GM21619 (cell line): ENCODE measurements around the gene DDX1.

ENCODE experiments used
- ATAC-seq: cut with Tn5 transposase; IDR thresholded peaks from one replicate; pipeline ENCODE4 v1.9.1; 2021; ENCODE audit not compliant: unreplicated experiment

DDX1 gene

GRCh38 chr2:15561574-15562344 is 29.9 kb upstream of the DDX1 start:
- peak; percentile 17 for ATAC-seq

GRCh38 chr2:15562354-15563031 is 29.2 kb upstream of the DDX1 start:
- ATAC-seq = no peak

GRCh38 chr2:15563227-15564100 is 28.2 kb upstream of the DDX1 start:
- ATAC-seq = no peak

GRCh38 chr2:15565392-15565791 is 26.3 kb upstream of the DDX1 start:
- ATAC-seq = no peak

- no peak for ATAC-seq
Observed at GRCh38 chr2:15565994-15566671, 25.5 kb upstream of the DDX1 start.

GRCh38 chr2:15566912-15567311 is 24.8 kb upstream of the DDX1 start:
- ATAC-seq = no peak

- no peak for ATAC-seq
Observed at GRCh38 chr2:15568874-15569273, 22.8 kb upstream of the DDX1 start.

GRCh38 chr2:15570104-15570503 is 21.6 kb upstream of the DDX1 start:
- no peak for ATAC-seq

- no peak for ATAC-seq
Observed at GRCh38 chr2:15571729-15572128, 19.9 kb upstream of the DDX1 start.

- peak; percentile 92 for ATAC-seq
Observed at GRCh38 chr2:15577071-15577735, 14.5 kb upstream of the DDX1 start.

- no peak for ATAC-seq
Observed at GRCh38 chr2:15579641-15580040, 12.0 kb upstream of the DDX1 start.

GRCh38 chr2:15580451-15580850 is 11.2 kb upstream of the DDX1 start:
- ATAC-seq = no peak

- ATAC-seq = no peak
Observed at GRCh38 chr2:15582710-15583357, 8.8 kb upstream of the DDX1 start.

- ATAC-seq = no peak
Observed at GRCh38 chr2:15583826-15584225, 7.8 kb upstream of the DDX1 start.

GRCh38 chr2:15584316-15584715 is 7.4 kb upstream of the DDX1 start:
- ATAC-seq = no peak

GRCh38 chr2:15584767-15585469 is 6.8 kb upstream of the DDX1 start:
- no peak for ATAC-seq

GRCh38 chr2:15588329-15588919 is 3.2 kb upstream of the DDX1 start:
- ATAC-seq = no peak

- ATAC-seq = no peak
Observed at GRCh38 chr2:15591373-15591691, 336 bp upstream of the DDX1 start.

- no peak for ATAC-seq
Observed at GRCh38 chr2:15593327-15593705, 1.6 kb downstream of the DDX1 start.
